HCT116 (cell line): ENCODE results near the gene EYA3. TPM values are rescaled to one million over a fixed set of nuclear protein-coding genes. Genes with fewer than 3 reads are reported as not detected.

Source experiments
- ATAC-seq: fragments of 200-7000 bp; cut with Tn5 transposase; 2 replicates; pipeline ENCODE4 v1.9.1; 2020; ENCODE audit warnings: mild to moderate bottlenecking, moderate library complexity
- BruUV-seq: library from RNA; stranded (reverse); fragments of 400-500 nt; replicated peaks from 2 replicates; lab custom pipeline; 2021; lab: Mats Ljungman, UMichigan
- CTCF ChIA-PET: fragments of 300-600 bp; sonication (Branson Sonifier 250); formaldehyde crosslinking; loops from one replicate; lab custom pipeline; 2021; ENCODE audit warnings: antibody characterized with exemption; lab: Charles Lee
- POLR2A ChIA-PET: fragments of 300-600, 350-600 bp; sonication (Branson Sonifier 250); formaldehyde crosslinking; loops from one replicate; lab custom pipeline; 2021; ENCODE audit warnings: antibody characterized with exemption; lab: Charles Lee
- RAD21 ChIA-PET, 2 experiments: fragments of 300-600 bp; sonication (Branson Sonifier 250); formaldehyde crosslinking; loops; one replicate each; lab custom pipeline; 2023; ENCODE audit warnings: low total read pairs in 2 of 2; ENCODE audit not compliant: uncharacterized antibody in 2 of 2, unreplicated experiment in 2 of 2, low non-redundant PET in 1 of 2; lab: Charles Lee
- DNase-seq: peaks from one replicate; pipeline ENCODE4 v3.0.0-alpha.2; 2010; ENCODE audit warnings: low read depth, low spot score
- H2AFZ ChIP-seq: fragments of 200-600 bp; shearing (Covaris generic), sonication (generic); 2 replicates; pipeline ENCODE4 v1.6.1; 2017; ENCODE audit warnings: low read depth, mixed run types, mixed read lengths, antibody characterized with exemption, low read length; ENCODE audit not compliant: poor library complexity, severe bottlenecking
- H3K27ac ChIP-seq: 2 replicates; pipeline ENCODE4 v1.5.1; 2012; ENCODE audit warnings: low read depth, low read length
- H3K27me3 ChIP-seq: fragments of 200-600 bp; sonication (generic); 2 replicates; pipeline ENCODE4 v1.6.1; 2016; ENCODE audit warnings: mixed run types, low read length, mixed read lengths; ENCODE audit not compliant: insufficient read depth
- H3K36me3 ChIP-seq, 2 experiments: fragments of 200-500 bp in 1 of 2; fragments of 200-600 bp in 1 of 2; sonication (Bioruptor generic) in 1 of 2; sonication (generic) in 1 of 2; 2 replicates each; pipeline versions ENCODE4 v1.5.1 to v1.6.1; 2014 to 2016; ENCODE audit warnings: low read length in 2 of 2, inconsistent platforms in 1 of 2, mixed read lengths in 1 of 2, mixed run types in 1 of 2; ENCODE audit not compliant: insufficient read depth in 2 of 2, control insufficient read depth in 1 of 2
- H3K4me1 ChIP-seq, 2 experiments: fragments of 200-600 bp in 1 of 2; sonication (generic) in 1 of 2; 2 replicates each; pipeline versions ENCODE4 v1.5.1 to v1.6.1; 2012 to 2017; ENCODE audit warnings: low read length in 2 of 2, inconsistent platforms in 1 of 2, mild to moderate bottlenecking in 1 of 2, mixed read lengths in 1 of 2, mixed run types in 1 of 2, moderate library complexity in 1 of 2; ENCODE audit not compliant: insufficient read depth in 2 of 2, control insufficient read depth in 1 of 2
- H3K4me2 ChIP-seq: fragments of 200-600 bp; sonication (generic); 2 replicates; pipeline ENCODE4 v1.6.1; 2017; ENCODE audit warnings: mixed run types, low read length, mixed read lengths
- H3K4me3 ChIP-seq, 2 experiments: fragments of 200-600 bp in 1 of 2; sonication (generic) in 1 of 2; replicated peaks in 1 of 2; 2 replicates each; pipeline ENCODE4 v1.5.1; 2011 to 2016; ENCODE audit warnings: low read length in 2 of 2, control low read depth in 1 of 2, low read depth in 1 of 2, mild to moderate bottlenecking in 1 of 2, mixed read lengths in 1 of 2, mixed run types in 1 of 2
- H3K79me2 ChIP-seq: fragments of 200-600 bp; sonication (generic); 2 replicates; pipeline ENCODE4 v1.6.1; 2017; ENCODE audit warnings: mild to moderate bottlenecking, mixed run types, low read length, moderate library complexity, mixed read lengths; ENCODE audit not compliant: insufficient read depth
- H3K9ac ChIP-seq: fragments of 200-600 bp; sonication (generic); 2 replicates; pipeline ENCODE4 v1.6.1; 2016; ENCODE audit warnings: low read length, mixed read lengths
- H3K9me2 ChIP-seq: fragments of 200-600 bp; sonication (generic), shearing (Covaris generic); 2 replicates; pipeline ENCODE4 v1.6.1; 2017; ENCODE audit warnings: mixed run types, mild to moderate bottlenecking, moderate library complexity; ENCODE audit not compliant: insufficient read depth
- H3K9me3 ChIP-seq, 2 experiments: fragments of 200-500 bp in 1 of 2; fragments of 200-600 bp in 1 of 2; sonication (Bioruptor generic) in 1 of 2; sonication (generic) in 1 of 2; 2 replicates each; pipeline ENCODE4 v1.6.1; 2014 to 2017; ENCODE audit warnings: low read length in 2 of 2, mixed read lengths in 2 of 2, inconsistent platforms in 1 of 2, low read depth in 1 of 2, mild to moderate bottlenecking in 1 of 2, mixed run types in 1 of 2, moderate library complexity in 1 of 2; ENCODE audit not compliant: control insufficient read depth in 1 of 2, insufficient read depth in 1 of 2
- H4K20me1 ChIP-seq: fragments of 200-600 bp; sonication (generic), shearing (Covaris generic); 2 replicates; pipeline ENCODE4 v1.6.1; 2017; ENCODE audit warnings: mixed run types, mild to moderate bottlenecking, moderate library complexity; ENCODE audit not compliant: insufficient read depth
- CBX3 ChIP-seq: IDR thresholded peaks from 2 replicates; pipeline ENCODE4 v1.6.1; 2012; ENCODE audit warnings: low read depth
- CEBPB ChIP-seq: IDR thresholded peaks from 2 replicates; pipeline ENCODE4 v1.6.1; 2012; ENCODE audit warnings: low read depth
- EGR1 ChIP-seq: IDR thresholded peaks from 2 replicates; pipeline ENCODE4 v1.6.1; 2012; ENCODE audit warnings: low read depth
- ELF1 ChIP-seq: IDR thresholded peaks from 2 replicates; pipeline ENCODE4 v1.6.1; 2012; ENCODE audit warnings: low read depth, borderline replicate concordance
- EZH2 ChIP-seq: fragments of 200-600 bp; sonication (generic); IDR thresholded peaks from 2 replicates; pipeline ENCODE4 v1.6.1; 2017; ENCODE audit warnings: antibody characterized with exemption, mixed run types
- EZH2phosphoT487 ChIP-seq: fragments of 200-600 bp; IDR thresholded peaks from 2 replicates; pipeline ENCODE4 v1.6.1; 2018; ENCODE audit warnings: antibody characterized with exemption, borderline replicate concordance
- FOSL1 ChIP-seq: IDR thresholded peaks from 2 replicates; pipeline ENCODE4 v1.6.1; 2012; ENCODE audit warnings: low read depth
- JUND ChIP-seq: IDR thresholded peaks from 2 replicates; pipeline ENCODE4 v1.6.1; 2012
- POLR2A ChIP-seq: IDR thresholded peaks from 2 replicates; pipeline ENCODE4 v1.7.0; 2011; ENCODE audit warnings: borderline replicate concordance; ENCODE audit not compliant: insufficient read depth, insufficient read length; ENCODE audit errors: extremely low read depth
- POLR2AphosphoS5 ChIP-seq: IDR thresholded peaks from 2 replicates; pipeline ENCODE4 v1.6.1; 2011; ENCODE audit warnings: mild to moderate bottlenecking, low read depth, low read length, moderate library complexity
- SIN3A ChIP-seq: IDR thresholded peaks from 2 replicates; pipeline ENCODE4 v1.6.1; 2012; ENCODE audit warnings: low read depth
- SP1 ChIP-seq: IDR thresholded peaks from 2 replicates; pipeline ENCODE4 v1.6.1; 2012; ENCODE audit warnings: low read depth
- TCF7L2 ChIP-seq: IDR thresholded peaks from 2 replicates; pipeline ENCODE4 v1.7.0; 2011; ENCODE audit warnings: borderline replicate concordance, inconsistent platforms; ENCODE audit not compliant: insufficient read depth, insufficient read length; ENCODE audit errors: extremely low read depth
- YY1 ChIP-seq: IDR thresholded peaks from 2 replicates; pipeline ENCODE4 v1.6.1; 2011; ENCODE audit warnings: low read length, low read depth, moderate library complexity, mild to moderate bottlenecking; ENCODE audit not compliant: insufficient replicate concordance; ENCODE audit errors: extremely low read depth
- ZBTB33 ChIP-seq: IDR thresholded peaks from 2 replicates; pipeline ENCODE4 v1.6.1; 2011; ENCODE audit warnings: mild to moderate bottlenecking, low read length, moderate library complexity; ENCODE audit not compliant: insufficient replicate concordance; ENCODE audit errors: extremely low read depth
- ZFX ChIP-seq: fragments of 450-650 bp; IDR thresholded peaks from 2 replicates; pipeline ENCODE4 v1.6.1; 2017
- intact Hi-C: fragments of 100-400 bp; cut with micrococcal nuclease; formaldehyde crosslinking; loops from 2 replicates; pipeline ENCODE4 v1.10.0; 2022
- total RNA-seq: library from RNA; stranded (reverse); gene quantifications from one replicate; pipeline ENCODE4 v1.2.1, GENCODE V29; 2021; ENCODE audit not compliant: unreplicated experiment

The EYA3 gene
- total RNA-seq, 1 experiment from 2014 or later, result 25.9 TPM

- H3K4me1 ChIP-seq, result peaks cover 6 to 15% of the 10 kb centered on the region in 2 experiments
- no peak overlapping the region for H3K27ac ChIP-seq
- H3K4me3 ChIP-seq, result no peak overlapping the region
- intact Hi-C loops, result no loop called here
- H3K9me3 ChIP-seq, result no peaks in the 10 kb centered on the region
- no peak overlapping the region for H3K4me2 ChIP-seq
- POLR2A ChIA-PET, result no interaction called here
- CTCF ChIA-PET, result no interaction called here
- no peaks in the 10 kb centered on the region for H4K20me1 ChIP-seq
- H3K36me3 ChIP-seq, result no peaks in the 10 kb centered on the region
- H3K9me2 ChIP-seq, result no peaks in the 10 kb centered on the region
- BruUV-seq, result no TSS peak
- no peak for ATAC-seq
- no peak overlapping the region for H3K9ac ChIP-seq
- H3K27me3 ChIP-seq, result no peaks in the 10 kb centered on the region
- no peak for DNase-seq
- RAD21 ChIA-PET, result no interaction called here
- TF ChIP-seq POLR2A (no peak), FOSL1 (no peak), EGR1 (no peak), CBX3 (no peak), EZH2 (no peak), SIN3A (no peak), ELF1 (no peak), SP1 (no peak), ZFX (no peak), CEBPB (no peak), EZH2phosphoT487 (no peak), ZBTB33 (no peak), YY1 (no peak), TCF7L2 (no peak), JUND (no peak), POLR2AphosphoS5 (no peak)
- no peak overlapping the region for H2AFZ ChIP-seq
- H3K79me2 ChIP-seq, result no peaks in the 10 kb centered on the region
These were observed 133.3 kb downstream of the EYA3 start for GRCh38 chr1:27955076-27955475.
